RWPE2 (cell line): ENCODE data around the gene RWDD3.

Experiments used
- ATAC-seq: fragments of 200-7000 bp; cut with Tn5 transposase; 3 replicates; pipeline ENCODE4 v1.9.1; 2021; ENCODE audit warnings: low read depth
- DNase-seq: peaks from one replicate; pipeline ENCODE4 v3.0.0-alpha.2; 2020; ENCODE audit warnings: low spot score
- H3K27ac ChIP-seq: fragments of 450-650 bp; 2 replicates; pipeline ENCODE4 v1.5.1; 2017; ENCODE audit warnings: mild to moderate bottlenecking; ENCODE audit not compliant: poor library complexity, severe bottlenecking
- H3K27me3 ChIP-seq: fragments of 250-450 bp; sonication (Bioruptor Pico); 2 replicates; pipeline ENCODE4 v1.5.1; 2021; ENCODE audit warnings: mild to moderate bottlenecking, moderate library complexity; ENCODE audit not compliant: insufficient read depth, poor library complexity, severe bottlenecking
- H3K36me3 ChIP-seq: fragments of 250-450 bp; sonication (Bioruptor Pico); 2 replicates; pipeline ENCODE4 v1.5.1; 2020; ENCODE audit warnings: low read depth, mild to moderate bottlenecking, moderate library complexity
- H3K4me1 ChIP-seq: fragments of 250-450 bp; sonication (Bioruptor Pico); 2 replicates; pipeline ENCODE4 v1.5.1; 2021; ENCODE audit warnings: mild to moderate bottlenecking, moderate library complexity; ENCODE audit not compliant: insufficient read depth, poor library complexity, severe bottlenecking
- H3K4me3 ChIP-seq: fragments of 250-450 bp; sonication (Bioruptor Pico); 2 replicates; pipeline ENCODE4 v1.5.1; 2021; ENCODE audit warnings: mild to moderate bottlenecking, moderate library complexity; ENCODE audit not compliant: severe bottlenecking
- H3K9me3 ChIP-seq: fragments of 250-450 bp; sonication (Bioruptor Pico); 2 replicates; pipeline ENCODE4 v1.5.1; 2021; ENCODE audit warnings: mild to moderate bottlenecking, moderate library complexity; ENCODE audit not compliant: severe bottlenecking
- CTCF ChIP-seq: fragments of 450-650 bp; IDR thresholded peaks from one replicate; pipeline ENCODE4 v1.5.1; 2017; ENCODE audit warnings: mild to moderate bottlenecking, moderate library complexity; ENCODE audit not compliant: poor library complexity, severe bottlenecking

The RWDD3 gene

GRCh38 chr1:95278173-95279006 is 44.4 kb downstream of the RWDD3 start:
- ATAC-seq (no peak), DNase-seq (no peak)

DNA sequence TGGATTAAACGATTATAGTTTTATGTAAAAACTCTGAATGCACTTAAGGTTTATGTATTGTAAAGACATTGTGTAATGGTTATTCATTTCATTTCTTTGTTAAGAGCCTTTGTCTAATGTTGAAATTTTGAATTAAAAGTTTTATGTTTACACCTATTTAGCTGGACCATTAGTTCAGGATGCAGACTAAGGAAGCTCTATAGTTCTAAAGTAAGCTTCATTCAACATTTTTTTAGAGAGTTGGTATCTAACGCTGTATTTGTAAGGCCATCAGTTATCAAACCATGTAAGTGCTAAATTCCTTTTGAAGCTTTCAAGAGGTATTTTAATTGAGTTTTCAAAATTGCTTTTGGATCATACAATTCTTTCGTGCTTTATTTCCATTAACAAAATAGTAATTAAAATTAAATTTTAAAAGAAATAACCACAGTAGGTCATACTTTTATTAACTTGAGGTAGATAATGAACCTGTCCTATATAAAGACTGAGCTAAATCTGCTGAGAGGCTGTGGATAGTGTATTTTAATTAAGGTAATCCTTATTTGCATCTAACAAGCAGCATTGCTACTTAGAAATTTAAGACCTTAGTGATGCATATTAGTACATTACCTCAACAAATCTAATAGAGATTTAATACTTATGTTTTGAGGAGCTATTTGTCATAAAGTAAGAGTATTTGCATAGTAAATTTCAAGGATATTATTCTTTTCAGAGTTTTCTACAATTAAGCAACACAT is 47.9 kb downstream of the RWDD3 start:
- Histone ChIP-seq H3K36me3 (no peaks in the 10 kb centered on the region), H3K27ac (no peak overlapping the region), H3K27me3 (no peaks in the 10 kb centered on the region), H3K4me3 (no peak overlapping the region), H3K9me3 (no peaks in the 10 kb centered on the region), H3K4me1 (no peaks in the 10 kb centered on the region)
- ATAC-seq (no peak), DNase-seq (no peak)
- TF ChIP-seq CTCF: no peak

More at GRCh38 chr1:95278173-95279006, 44.4 kb downstream of the RWDD3 start:
- Histone ChIP-seq H3K9me3 (no peaks in the 10 kb centered on the region), H3K36me3 (no peaks in the 10 kb centered on the region), H3K4me1 (no peaks in the 10 kb centered on the region), H3K27me3 (no peaks in the 10 kb centered on the region), H3K27ac (no peak overlapping the region), H3K4me3 (no peak overlapping the region)
- TF ChIP-seq CTCF: no peak

- no peak for TF ChIP-seq CTCF
- Histone ChIP-seq H3K36me3 (no peaks in the 10 kb centered on the region), H3K4me3 (no peak overlapping the region), H3K9me3 (no peaks in the 10 kb centered on the region), H3K27ac (no peak overlapping the region), H3K27me3 (no peaks in the 10 kb centered on the region), H3K4me1 (no peaks in the 10 kb centered on the region)
- ATAC-seq: no peak
- no peak for DNase-seq
Measured at GRCh38 chr1:95282518-95282895, 48.5 kb downstream of the RWDD3 start.

- Histone ChIP-seq H3K27me3 (peaks cover 5% of the 10 kb centered on the region), H3K9me3 (no peaks in the 10 kb centered on the region), H3K36me3 (no peaks in the 10 kb centered on the region), H3K27ac (no peak overlapping the region), H3K4me1 (no peaks in the 10 kb centered on the region), H3K4me3 (no peak overlapping the region)
- DNase-seq (no peak), ATAC-seq (no peak)
- no peak for TF ChIP-seq CTCF
Measured at GRCh38 chr1:95284420-95284819, 50.4 kb downstream of the RWDD3 start.
